ENCODE results near the gene TMEM179.

DNA sequence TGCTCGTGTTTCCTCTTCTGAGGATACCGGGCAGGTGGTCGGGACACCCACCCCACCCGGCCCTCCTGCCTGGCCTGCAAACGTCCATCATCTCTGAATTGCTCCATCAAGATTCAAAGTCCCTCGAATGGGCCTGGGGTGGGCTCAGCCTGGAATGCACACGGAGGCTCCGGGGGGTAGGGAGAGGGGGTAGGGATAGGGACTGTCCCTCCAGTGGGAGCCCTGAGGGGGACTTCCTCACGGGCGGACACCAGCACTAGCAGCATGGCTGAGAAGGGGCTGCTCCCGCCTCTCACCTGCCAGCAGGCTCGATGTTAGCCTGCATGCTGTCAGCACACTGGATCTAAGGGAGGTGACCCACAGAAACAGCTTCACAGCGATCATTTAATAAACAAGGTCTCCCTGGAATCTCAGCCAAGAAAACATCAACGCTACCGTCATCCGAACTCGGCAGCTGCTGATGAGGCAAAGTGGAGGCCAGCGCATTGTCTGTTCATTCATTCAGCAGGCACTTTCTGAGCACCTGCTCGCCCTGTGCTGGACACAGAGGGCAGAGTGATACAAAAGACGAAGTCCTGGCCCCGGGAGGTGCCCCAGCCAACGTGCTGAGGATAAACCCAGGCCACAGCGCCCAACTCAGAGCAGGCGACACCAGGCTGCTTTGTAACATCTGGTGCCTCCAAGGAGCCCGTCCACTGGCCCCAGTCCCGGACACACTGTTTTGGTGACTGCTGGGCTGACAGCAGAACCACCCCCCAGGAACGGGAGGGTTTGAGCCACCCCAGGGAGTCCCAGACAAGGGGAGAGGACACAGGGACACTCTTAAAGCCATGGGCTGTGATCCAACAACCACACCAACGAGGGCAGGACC lies 6.3 kb downstream of the TMEM179 start:
- TF ChIP-seq POLR2A (IDR thresholded peaks at IDR 0.05) = no peak
- TF ChIP-seq CTCF (IDR thresholded peaks at IDR 0.05) = no peak

Data from lower leg skin (tissue), 3 donors.